Breast epithelium (tissue), 4 donors: ENCODE results near the gene FAM50B. TPM values are rescaled to one million over a fixed set of nuclear protein-coding genes. Genes with fewer than 3 reads are reported as not detected.
A peak's percentile ranks its signal among the peaks of the same experiment; 100 is the strongest.

ENCODE experiments used
- DNase-seq, 2 donors: peaks; one replicate each; pipeline ENCODE4 v3.0.0-alpha.2; 2019; ENCODE audit warnings: low spot score in 2 of 2
- H3K27ac ChIP-seq, 2 donors: fragments of 200-600 bp; sonication (generic) in 1 of 2; one replicate each; pipeline ENCODE4 v1.5.1; 2016 to 2019; ENCODE audit warnings: mild to moderate bottlenecking in 1 of 2
- H3K27me3 ChIP-seq, 2 donors: fragments of 200-600 bp; sonication (generic) in 1 of 2; one replicate each; pipeline versions ENCODE4 v1.5.1 to v1.6.0; 2017 to 2019; ENCODE audit warnings: control low read depth in 1 of 2, mild to moderate bottlenecking in 1 of 2
- H3K36me3 ChIP-seq: fragments of 200-600 bp; one replicate; pipeline ENCODE4 v1.5.1; 2019
- H3K4me1 ChIP-seq, 2 donors: fragments of 200-600 bp; sonication (generic); one replicate each; pipeline ENCODE4 v1.5.1; 2016 to 2019; ENCODE audit warnings: control low read depth in 1 of 2
- H3K4me3 ChIP-seq, 3 donors: fragments of 200-600 bp; sonication (generic); 1 replicate in 2 of 3; 2 replicates in 1 of 3; pipeline ENCODE4 v1.5.1; 2016 to 2019; ENCODE audit warnings: mild to moderate bottlenecking in 3 of 3, moderate library complexity in 2 of 3
- H3K9me3 ChIP-seq, 2 donors: fragments of 200-600 bp; sonication (generic) in 1 of 2; one replicate each; pipeline ENCODE4 v1.5.1; 2016 to 2019; ENCODE audit warnings: control low read depth in 1 of 2
- POLR2A ChIP-seq: fragments of 450-650 bp; IDR thresholded peaks from one replicate; pipeline ENCODE4 v1.6.1; 2016; ENCODE audit warnings: antibody characterized with exemption, mild to moderate bottlenecking, moderate library complexity
- POLR2AphosphoS5 ChIP-seq, 3 donors: sonication (generic); formaldehyde crosslinking; IDR thresholded peaks; one replicate each; pipeline ENCODE4 v1.6.1; 2017; ENCODE audit warnings: antibody characterized with exemption in 3 of 3
- intact Hi-C: fragments of 100-400 bp; cut with DNase I; formaldehyde crosslinking; loops from one replicate; pipeline ENCODE4 v1.15.1; 2023; ENCODE audit warnings: low total_unique reads
- total RNA-seq, 3 donors: library from RNA; depleted of rRNA; stranded (reverse); fragments of >200 nt; gene quantifications; one replicate each; pipeline ENCODE4 v1.1.0, GENCODE V29; 2016
- TF ChIP-seq, protein P1 (sequence below), 3 donors: fragments of 450-650 bp; IDR thresholded peaks; one replicate each; pipeline ENCODE4 v1.5.1; 2016 to 2017; ENCODE audit warnings: antibody characterized with exemption in 3 of 3, mild to moderate bottlenecking in 3 of 3, moderate library complexity in 3 of 3

Gene FAM50B
- total RNA-seq, 3 donors from 2014 or later = 8.8 to 17.0 (median 9.3) TPM

- intact Hi-C loops = no loop called here
- TF ChIP-seq, protein P1, sequence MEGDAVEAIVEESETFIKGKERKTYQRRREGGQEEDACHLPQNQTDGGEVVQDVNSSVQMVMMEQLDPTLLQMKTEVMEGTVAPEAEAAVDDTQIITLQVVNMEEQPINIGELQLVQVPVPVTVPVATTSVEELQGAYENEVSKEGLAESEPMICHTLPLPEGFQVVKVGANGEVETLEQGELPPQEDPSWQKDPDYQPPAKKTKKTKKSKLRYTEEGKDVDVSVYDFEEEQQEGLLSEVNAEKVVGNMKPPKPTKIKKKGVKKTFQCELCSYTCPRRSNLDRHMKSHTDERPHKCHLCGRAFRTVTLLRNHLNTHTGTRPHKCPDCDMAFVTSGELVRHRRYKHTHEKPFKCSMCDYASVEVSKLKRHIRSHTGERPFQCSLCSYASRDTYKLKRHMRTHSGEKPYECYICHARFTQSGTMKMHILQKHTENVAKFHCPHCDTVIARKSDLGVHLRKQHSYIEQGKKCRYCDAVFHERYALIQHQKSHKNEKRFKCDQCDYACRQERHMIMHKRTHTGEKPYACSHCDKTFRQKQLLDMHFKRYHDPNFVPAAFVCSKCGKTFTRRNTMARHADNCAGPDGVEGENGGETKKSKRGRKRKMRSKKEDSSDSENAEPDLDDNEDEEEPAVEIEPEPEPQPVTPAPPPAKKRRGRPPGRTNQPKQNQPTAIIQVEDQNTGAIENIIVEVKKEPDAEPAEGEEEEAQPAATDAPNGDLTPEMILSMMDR (IDR thresholded peaks at IDR 0.05) = no peak
- TF ChIP-seq POLR2AphosphoS5 (IDR thresholded peaks at IDR 0.05) (no peak), POLR2A (no peak)
- no peaks in the 10 kb centered on the region for H3K27me3 ChIP-seq
- no peaks in the 10 kb centered on the region for H3K4me1 ChIP-seq
- no peak for DNase-seq
- H3K4me3 ChIP-seq = no peak overlapping the region
- no peak overlapping the region for H3K27ac ChIP-seq
- no peaks in the 10 kb centered on the region for H3K36me3 ChIP-seq
- H3K9me3 ChIP-seq = no peaks in the 10 kb centered on the region
These were observed 44.2 kb upstream of the FAM50B start for GRCh38 chr6:3804964-3805363.

- H3K27me3 ChIP-seq = no peaks in the 10 kb centered on the region
- H3K4me3 ChIP-seq = no peak overlapping the region
- intact Hi-C loops = no loop called here
- H3K9me3 ChIP-seq = no peaks in the 10 kb centered on the region
- TF ChIP-seq, protein P1 (IDR thresholded peaks at IDR 0.05) = no peak
- TF ChIP-seq POLR2A = no peak
- no peak for TF ChIP-seq POLR2AphosphoS5 (IDR thresholded peaks at IDR 0.05)
- DNase-seq = no peak
- no peaks in the 10 kb centered on the region for H3K4me1 ChIP-seq
- no peak overlapping the region for H3K27ac ChIP-seq
- H3K36me3 ChIP-seq = no peaks in the 10 kb centered on the region
These were observed 43.6 kb upstream of the FAM50B start for GRCh38 chr6:3805448-3806123.

DNA sequence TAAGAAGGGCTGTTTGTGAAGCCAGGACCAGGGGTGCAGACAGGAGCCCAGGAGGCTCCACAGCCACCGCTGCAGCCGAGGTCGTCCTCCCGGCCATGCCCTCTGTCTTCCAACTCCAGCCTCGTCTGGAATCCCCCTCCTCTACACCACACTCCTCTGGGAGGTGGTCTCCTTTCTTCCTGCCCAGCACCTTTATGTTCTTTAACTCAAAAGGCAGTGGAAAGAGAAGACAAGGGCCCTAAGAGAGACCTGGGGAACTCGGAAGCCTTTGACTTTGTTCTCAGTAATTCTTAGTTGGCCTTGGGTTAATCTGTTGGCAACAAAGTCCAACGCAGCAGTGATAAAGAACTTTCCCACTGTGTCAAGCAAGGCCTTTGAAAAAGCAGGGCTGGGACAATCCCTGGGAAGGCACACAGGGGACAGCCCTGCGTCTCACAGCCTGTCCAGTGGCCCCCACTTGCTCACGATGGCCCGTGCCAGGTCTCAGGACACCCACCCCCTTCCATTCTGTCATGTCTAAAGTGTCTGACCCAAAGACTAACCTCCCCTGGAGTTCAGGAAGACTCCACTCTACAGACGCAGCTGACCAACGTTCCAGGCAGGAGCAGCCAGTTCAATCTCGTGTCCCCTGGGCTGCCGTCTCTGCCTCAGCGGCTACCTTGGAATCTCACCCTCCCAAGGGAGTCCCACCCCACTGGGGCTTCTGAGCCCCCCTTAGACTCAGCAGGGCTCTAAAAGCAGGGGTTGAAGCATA lies 42.8 kb upstream of the FAM50B start:
- TF ChIP-seq, protein P1 (IDR thresholded peaks at IDR 0.05) = no peak
- TF ChIP-seq POLR2AphosphoS5 (IDR thresholded peaks at IDR 0.05) = no peak
- TF ChIP-seq POLR2A = no peak
- Histone ChIP-seq H3K36me3 (no peaks in the 10 kb centered on the region), H3K4me3 (no peak overlapping the region), H3K27ac (no peak overlapping the region), H3K9me3 (no peaks in the 10 kb centered on the region), H3K4me1 (no peaks in the 10 kb centered on the region), H3K27me3 (no peaks in the 10 kb centered on the region)
- intact Hi-C loops = no loop called here
- DNase-seq = no peak

- TF ChIP-seq, protein P1 (IDR thresholded peaks at IDR 0.05) = no peak
- TF ChIP-seq POLR2A = no peak
- TF ChIP-seq POLR2AphosphoS5 (IDR thresholded peaks at IDR 0.05) = no peak
- no peak for DNase-seq
- Histone ChIP-seq H3K27me3 (no peaks in the 10 kb centered on the region), H3K36me3 (no peaks in the 10 kb centered on the region), H3K4me3 (no peak overlapping the region), H3K4me1 (no peaks in the 10 kb centered on the region), H3K27ac (peak overlapping the region in 1 of 2 donors; percentile 32), H3K9me3 (no peaks in the 10 kb centered on the region)
- intact Hi-C loops = no loop called here
These were observed 41.0 kb upstream of the FAM50B start for GRCh38 chr6:3808199-3808598.
